ENCODE results near the gene MYPOP. TPM values are rescaled to one million over a fixed set of nuclear protein-coding genes. Genes with fewer than 3 reads are reported as not detected.
A peak's percentile ranks its signal among the peaks of the same experiment; 100 is the strongest.

MYPOP gene
- total and polyA plus RNA-seq, 9 of the 15 experiments (the other 6 are each of a cell fraction or from before 2014, with no cell fraction given), result 0.32 to 7.6 (median 1.6) TPM

DNA sequence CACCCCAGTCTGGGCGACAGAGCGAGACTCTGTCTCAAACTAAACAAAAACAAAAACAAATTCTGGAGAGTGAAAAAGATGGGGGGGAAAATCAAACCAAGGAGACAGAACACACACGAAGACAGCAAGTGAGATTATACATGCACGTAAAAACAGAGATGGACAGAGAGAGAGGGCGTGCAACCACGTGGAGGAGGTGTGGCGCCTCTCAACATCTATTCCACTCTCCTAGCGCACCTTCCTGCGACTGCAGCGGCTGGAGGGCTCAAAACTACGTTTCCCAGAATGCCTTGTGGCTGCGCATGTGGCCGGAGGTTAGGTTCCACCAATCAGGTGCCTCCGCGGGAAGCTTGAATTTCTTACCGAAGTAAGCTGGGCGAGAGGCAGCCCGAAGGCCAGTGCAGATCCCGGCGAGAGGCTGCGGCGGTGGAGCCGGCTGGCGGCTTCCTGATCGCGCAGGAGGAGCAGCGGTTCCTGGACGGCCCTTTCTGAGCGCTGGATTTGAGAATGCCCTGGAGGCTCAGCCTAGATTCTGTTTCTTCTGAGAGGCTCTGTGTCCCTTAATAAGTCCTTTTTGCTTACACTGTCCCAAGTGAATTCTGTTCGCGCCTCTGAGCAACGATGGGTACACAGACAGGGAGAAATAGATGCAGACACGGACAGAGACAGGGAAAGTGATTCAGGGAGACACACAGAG is 25.3 kb upstream of the MYPOP start (continued):
- TF ChIP-seq, protein P1, sequence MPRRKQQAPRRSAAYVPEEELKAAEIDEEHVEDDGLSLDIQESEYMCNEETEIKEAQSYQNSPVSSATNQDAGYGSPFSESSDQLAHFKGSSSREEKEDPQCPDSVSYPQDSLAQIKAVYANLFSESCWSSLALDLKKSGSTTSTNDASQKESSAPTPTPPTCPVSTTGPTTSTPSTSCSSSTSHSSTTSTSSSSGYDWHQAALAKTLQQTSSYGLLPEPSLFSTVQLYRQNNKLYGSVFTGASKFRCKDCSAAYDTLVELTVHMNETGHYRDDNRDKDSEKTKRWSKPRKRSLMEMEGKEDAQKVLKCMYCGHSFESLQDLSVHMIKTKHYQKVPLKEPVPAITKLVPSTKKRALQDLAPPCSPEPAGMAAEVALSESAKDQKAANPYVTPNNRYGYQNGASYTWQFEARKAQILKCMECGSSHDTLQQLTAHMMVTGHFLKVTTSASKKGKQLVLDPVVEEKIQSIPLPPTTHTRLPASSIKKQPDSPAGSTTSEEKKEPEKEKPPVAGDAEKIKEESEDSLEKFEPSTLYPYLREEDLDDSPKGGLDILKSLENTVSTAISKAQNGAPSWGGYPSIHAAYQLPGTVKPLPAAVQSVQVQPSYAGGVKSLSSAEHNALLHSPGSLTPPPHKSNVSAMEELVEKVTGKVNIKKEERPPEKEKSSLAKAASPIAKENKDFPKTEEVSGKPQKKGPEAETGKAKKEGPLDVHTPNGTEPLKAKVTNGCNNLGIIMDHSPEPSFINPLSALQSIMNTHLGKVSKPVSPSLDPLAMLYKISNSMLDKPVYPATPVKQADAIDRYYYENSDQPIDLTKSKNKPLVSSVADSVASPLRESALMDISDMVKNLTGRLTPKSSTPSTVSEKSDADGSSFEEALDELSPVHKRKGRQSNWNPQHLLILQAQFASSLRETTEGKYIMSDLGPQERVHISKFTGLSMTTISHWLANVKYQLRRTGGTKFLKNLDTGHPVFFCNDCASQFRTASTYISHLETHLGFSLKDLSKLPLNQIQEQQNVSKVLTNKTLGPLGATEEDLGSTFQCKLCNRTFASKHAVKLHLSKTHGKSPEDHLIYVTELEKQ (CRISPR knock-in tag; IDR thresholded peaks at IDR 0.05), result no peak
- TF ChIP-seq DIDO1 (tag; IDR thresholded peaks at IDR 0.05; ENCODE audit: low read depth) (no peak), RHOXF2B (CRISPR knock-in tag; conservative IDR thresholded peaks at IDR 0.05) (no peak), ZNF696 (CRISPR knock-in tag; conservative IDR thresholded peaks at IDR 0.05) (no peak), PCBP2 (IDR thresholded peaks at IDR 0.05; ENCODE audit: low read depth, low read length, poor library complexity, severe bottlenecking) (no peak), KLF10 (CRISPR knock-in tag; IDR thresholded peaks at IDR 0.05) (no peak), ZNF785 (CRISPR knock-in tag; IDR thresholded peaks at IDR 0.05) (no peak), TAF15 (IDR thresholded peaks at IDR 0.05; ENCODE audit: low read depth, low read length) (no peak), FOS (IDR thresholded peaks at IDR 0.05; ENCODE audit: extremely low read depth, insufficient read length) (peak; percentile 87), JUND (IDR thresholded peaks at IDR 0.05; ENCODE audit: borderline replicate concordance, low read depth, low read length) (peak; percentile 42; the same call in 1 of the 2 replicates), JUND (tag; IDR thresholded peaks at IDR 0.05; ENCODE audit: borderline replicate concordance, low read depth, low read length) (no peak; the same call in 2 of the 3 replicates), GTF2A2 (tag; IDR thresholded peaks at IDR 0.05) (no peak), ZNF76 (CRISPR knock-in tag; IDR thresholded peaks at IDR 0.05; ENCODE audit: borderline replicate concordance) (no peak), ZNF384 (IDR thresholded peaks at IDR 0.05; ENCODE audit: low read depth, low read length) (no peak), SFPQ (IDR thresholded peaks at IDR 0.05; ENCODE audit: low read depth, low read length) (no peak)
- TF ChIP-seq, protein P2, sequence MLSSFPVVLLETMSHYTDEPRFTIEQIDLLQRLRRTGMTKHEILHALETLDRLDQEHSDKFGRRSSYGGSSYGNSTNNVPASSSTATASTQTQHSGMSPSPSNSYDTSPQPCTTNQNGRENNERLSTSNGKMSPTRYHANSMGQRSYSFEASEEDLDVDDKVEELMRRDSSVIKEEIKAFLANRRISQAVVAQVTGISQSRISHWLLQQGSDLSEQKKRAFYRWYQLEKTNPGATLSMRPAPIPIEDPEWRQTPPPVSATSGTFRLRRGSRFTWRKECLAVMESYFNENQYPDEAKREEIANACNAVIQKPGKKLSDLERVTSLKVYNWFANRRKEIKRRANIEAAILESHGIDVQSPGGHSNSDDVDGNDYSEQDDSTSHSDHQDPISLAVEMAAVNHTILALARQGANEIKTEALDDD (IDR thresholded peaks at IDR 0.05), result no peak
- TF ChIP-seq, protein P3, sequence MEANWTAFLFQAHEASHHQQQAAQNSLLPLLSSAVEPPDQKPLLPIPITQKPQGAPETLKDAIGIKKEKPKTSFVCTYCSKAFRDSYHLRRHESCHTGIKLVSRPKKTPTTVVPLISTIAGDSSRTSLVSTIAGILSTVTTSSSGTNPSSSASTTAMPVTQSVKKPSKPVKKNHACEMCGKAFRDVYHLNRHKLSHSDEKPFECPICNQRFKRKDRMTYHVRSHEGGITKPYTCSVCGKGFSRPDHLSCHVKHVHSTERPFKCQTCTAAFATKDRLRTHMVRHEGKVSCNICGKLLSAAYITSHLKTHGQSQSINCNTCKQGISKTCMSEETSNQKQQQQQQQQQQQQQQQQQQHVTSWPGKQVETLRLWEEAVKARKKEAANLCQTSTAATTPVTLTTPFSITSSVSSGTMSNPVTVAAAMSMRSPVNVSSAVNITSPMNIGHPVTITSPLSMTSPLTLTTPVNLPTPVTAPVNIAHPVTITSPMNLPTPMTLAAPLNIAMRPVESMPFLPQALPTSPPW (CRISPR knock-in tag; IDR thresholded peaks at IDR 0.05), result peak; percentile 14; the same call in 1 of the 2 replicates
- TF ChIP-seq, protein P4, sequence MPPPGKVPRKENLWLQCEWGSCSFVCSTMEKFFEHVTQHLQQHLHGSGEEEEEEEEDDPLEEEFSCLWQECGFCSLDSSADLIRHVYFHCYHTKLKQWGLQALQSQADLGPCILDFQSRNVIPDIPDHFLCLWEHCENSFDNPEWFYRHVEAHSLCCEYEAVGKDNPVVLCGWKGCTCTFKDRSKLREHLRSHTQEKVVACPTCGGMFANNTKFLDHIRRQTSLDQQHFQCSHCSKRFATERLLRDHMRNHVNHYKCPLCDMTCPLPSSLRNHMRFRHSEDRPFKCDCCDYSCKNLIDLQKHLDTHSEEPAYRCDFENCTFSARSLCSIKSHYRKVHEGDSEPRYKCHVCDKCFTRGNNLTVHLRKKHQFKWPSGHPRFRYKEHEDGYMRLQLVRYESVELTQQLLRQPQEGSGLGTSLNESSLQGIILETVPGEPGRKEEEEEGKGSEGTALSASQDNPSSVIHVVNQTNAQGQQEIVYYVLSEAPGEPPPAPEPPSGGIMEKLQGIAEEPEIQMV (tag; conservative IDR thresholded peaks at IDR 0.05; ENCODE audit: low read depth), result no peak
